GM12878 (cell line): Measurements from ENCODE around the gene DLGAP5. TPM values are rescaled to one million over a fixed set of nuclear protein-coding genes. Genes with fewer than 3 reads are reported as not detected.

Source experiments
- ATAC-seq: fragments of 200-7000 bp; cut with Tn5 transposase; 3 replicates; pipeline ENCODE4 v1.9.1; 2020; ENCODE audit warnings: mild to moderate bottlenecking, moderate library complexity
- BruUV-seq: library from RNA; stranded (reverse); fragments of 400-500 nt; replicated peaks from 2 replicates; lab custom pipeline; 2021; lab: Mats Ljungman, UMichigan
- CTCF ChIA-PET: fragments of 300-600 bp; sonication (Branson Sonifier 250); formaldehyde crosslinking; extraction: SDS; loops from one replicate; lab custom pipeline; 2021; ENCODE audit warnings: inconsistent platforms; lab: Yijun Ruan, JAX
- POLR2A ChIA-PET: fragments of 350-600 bp; formaldehyde crosslinking; extraction: SDS; loops from one replicate; lab custom pipeline; 2021; ENCODE audit warnings: inconsistent platforms; lab: Charles Lee
- RAD21 ChIA-PET: fragments of 300-600 bp; sonication (Branson Sonifier 250); formaldehyde crosslinking; loops from one replicate; lab custom pipeline; 2023; ENCODE audit warnings: antibody characterized with exemption; ENCODE audit not compliant: unreplicated experiment; lab: Charles Lee
- SMC1A ChIA-PET: fragments of 300-600 bp; sonication (Branson Sonifier 250); formaldehyde crosslinking; loops from one replicate; lab custom pipeline; 2023; ENCODE audit not compliant: unreplicated experiment, uncharacterized antibody; lab: Charles Lee
- DNase-seq: peaks from one replicate; pipeline ENCODE4 v3.0.0-alpha.2; 2011; ENCODE audit warnings: low read depth, low spot score
- FAIRE-seq: peaks from 3 replicates; lab custom pipeline; 2011; peaks lifted over from hg19 to GRCh38; lab: Jason Lieb, UNC
- H2AFZ ChIP-seq: 2 replicates; pipeline ENCODE4 v1.6.0; 2011; ENCODE audit warnings: low read depth, low read length, control low read depth; ENCODE audit not compliant: control insufficient read depth
- H3K27ac ChIP-seq: 2 replicates; pipeline ENCODE4 v1.5.1; 2011; ENCODE audit warnings: control low read depth; ENCODE audit not compliant: control insufficient read depth, insufficient read depth
- H3K27me3 ChIP-seq, 2 experiments: replicated peaks in 1 of 2; 2 replicates each; pipeline versions ENCODE4 v1.6.0 to v1.6.1; 2011; ENCODE audit warnings: low read length in 1 of 2; ENCODE audit not compliant: control insufficient read depth in 2 of 2, insufficient read depth in 2 of 2
- H3K36me3 ChIP-seq, 2 experiments: 2 replicates each; pipeline ENCODE4 v1.5.1; 2011; ENCODE audit warnings: low read length in 1 of 2; ENCODE audit not compliant: control insufficient read depth in 2 of 2, insufficient read depth in 2 of 2
- H3K4me1 ChIP-seq: 2 replicates; pipeline ENCODE4 v1.6.1; 2011; ENCODE audit warnings: mild to moderate bottlenecking, low read length, moderate library complexity, mixed read lengths; ENCODE audit not compliant: control insufficient read depth, insufficient read depth
- H3K4me2 ChIP-seq: 2 replicates; pipeline ENCODE4 v1.6.0; 2011; ENCODE audit warnings: control low read depth; ENCODE audit not compliant: control insufficient read depth, insufficient read depth
- H3K4me3 ChIP-seq: fragments of 200-600 bp; sonication (generic); 2 replicates; pipeline ENCODE4 v1.5.1; 2016
- H3K79me2 ChIP-seq: 2 replicates; pipeline ENCODE4 v1.6.0; 2011; ENCODE audit warnings: low read length; ENCODE audit not compliant: control insufficient read depth, insufficient read depth
- H3K9ac ChIP-seq: 2 replicates; pipeline ENCODE4 v1.8.0; 2011; ENCODE audit warnings: low read length, control low read depth, mixed read lengths; ENCODE audit not compliant: control insufficient read depth, insufficient read depth
- H3K9me3 ChIP-seq: replicated peaks from 3 replicates; pipeline ENCODE4 v1.5.1; 2011; ENCODE audit warnings: mild to moderate bottlenecking, low read length; ENCODE audit not compliant: control insufficient read depth, insufficient read depth
- H4K20me1 ChIP-seq: 2 replicates; pipeline ENCODE4 v1.6.0; 2011; ENCODE audit not compliant: control insufficient read depth, insufficient read depth
- CBX3 ChIP-seq: fragments of 200-600 bp; sonication (generic); IDR thresholded peaks from 2 replicates; pipeline ENCODE4 v1.6.1; 2016; ENCODE audit warnings: low read depth, borderline replicate concordance
- E2F8 ChIP-seq: fragments of 450-650 bp; IDR thresholded peaks from 2 replicates; pipeline ENCODE4 v1.6.1; 2018; ENCODE audit warnings: mild to moderate bottlenecking, low read depth, moderate library complexity; ENCODE audit not compliant: partially characterized antibody
- ESRRA ChIP-seq: IDR thresholded peaks from 2 replicates; pipeline ENCODE4 v1.6.1; 2012; ENCODE audit warnings: mild to moderate bottlenecking, low read length, improper control_type of control experiment
- HDAC2 ChIP-seq: fragments of 200-600 bp; sonication (generic); IDR thresholded peaks from 2 replicates; pipeline ENCODE4 v1.6.1; 2017
- NFYB ChIP-seq: IDR thresholded peaks from 2 replicates; pipeline ENCODE4 v1.6.1; 2011; ENCODE audit warnings: low read depth, mild to moderate bottlenecking, low read length, improper control_type of control experiment, moderate library complexity; ENCODE audit not compliant: insufficient read depth
- NR2F1 ChIP-seq: fragments of 450-650 bp; conservative IDR thresholded peaks from 2 replicates; pipeline ENCODE4 v1.6.1; 2017; ENCODE audit warnings: mild to moderate bottlenecking
- POLR2AphosphoS2 ChIP-seq: IDR thresholded peaks from 2 replicates; pipeline ENCODE4 v1.6.1; 2011; ENCODE audit warnings: low read depth, mild to moderate bottlenecking, low read length, improper control_type of control experiment, moderate library complexity
- POU2F2 ChIP-seq: IDR thresholded peaks from 3 replicates; pipeline ENCODE4 v1.6.1; 2011; ENCODE audit warnings: low read depth, mild to moderate bottlenecking, low read length, borderline replicate concordance
- SIN3A ChIP-seq: IDR thresholded peaks from 2 replicates; pipeline ENCODE4 v1.6.1; 2012; ENCODE audit warnings: low read depth, low read length, improper control_type of control experiment
- ZBTB33 ChIP-seq: fragments of 450-650 bp; IDR thresholded peaks from 2 replicates; pipeline ENCODE4 v1.6.1; 2017; ENCODE audit warnings: mild to moderate bottlenecking
- ZNF592 ChIP-seq: fragments of 450-650 bp; IDR thresholded peaks from 2 replicates; pipeline ENCODE4 v1.6.1; 2017; ENCODE audit warnings: mild to moderate bottlenecking, moderate library complexity
- WGBS: methylation state at CpG from one replicate; pipeline ENCODE4 v1.1.6; 2016; ENCODE audit warnings: low lambda C conversion rate; ENCODE audit not compliant: insufficient replicate concordance, insufficient coverage; ENCODE audit errors: missing lambda C conversion rate; 5-methylcytosine and 5-hydroxymethylcytosine counted together
- in situ Hi-C: fragments of 300-500 bp; cut with MboI; formaldehyde crosslinking; loops from 9 replicates; pipeline ENCODE4 v1.14.3; 2018; ENCODE audit warnings: mixed read lengths
- intact Hi-C: fragments of 100-400 bp; cut with micrococcal nuclease; formaldehyde crosslinking; loops from one replicate; pipeline ENCODE4 v1.14.2; 2022; ENCODE audit not compliant: unreplicated experiment
- polyA plus RNA-seq, 11 experiments: library from polyadenylated mRNA; depleted of rRNA in 4 of 11; unstranded in 6 of 11; stranded (reverse) in 5 of 11; fragments of >200 nt; fragmentation: Nextera tagmentation in 4 of 11; fragmentation: Illumina TruSeq in 1 of 11; extraction: Ambion mirVana in 4 of 11; extraction: Trizol in 1 of 11; gene quantifications; 1 replicate in 1 of 11; 2 replicates in 10 of 11; pipeline versions ENCODE4 v1.2.1 to v1.2.3, GENCODE V29; 2011 to 2016; ENCODE audit warnings: inconsistent platforms in 2 of 11, missing spikeins in 2 of 11, low read depth in 1 of 11
- total RNA-seq, 4 experiments: library from RNA; depleted of rRNA in 3 of 4; stranded (reverse); fragments of >200 nt in 3 of 4; fragmentation: Illumina TruSeq in 1 of 4; extraction: Trizol in 1 of 4; gene quantifications; 2 replicates each; pipeline versions ENCODE4 v1.2.1 to v1.2.3, GENCODE V29; 2013 to 2021

Gene DLGAP5
- total and polyA plus RNA-seq, 10 of the 15 experiments (the other 5 are each of a cell fraction or from before 2014, with no cell fraction given): 40.9 to 106 (median 67.6) TPM

- in situ Hi-C loops (no loop called here), intact Hi-C loops (no loop called here)
- Histone ChIP-seq H3K4me3 (no peak overlapping the region), H3K9ac (no peak overlapping the region), H3K4me2 (no peak overlapping the region), H3K36me3 (no peaks in the 10 kb centered on the region), H3K9me3 (no peaks in the 10 kb centered on the region), H2AFZ (no peak overlapping the region), H3K27ac (no peak overlapping the region), H3K4me1 (no peaks in the 10 kb centered on the region), H4K20me1 (no peaks in the 10 kb centered on the region), H3K27me3 (no peaks in the 10 kb centered on the region), H3K79me2 (no peaks in the 10 kb centered on the region)
- DNase-seq: no peak
- POLR2A ChIA-PET: no interaction called here
- SMC1A ChIA-PET: interaction anchor here (1.1 kb wide), 1 partner anchor 22 kb away, joined by 3 read pairs; no protein-coding TSS in a partner anchor
- FAIRE-seq: no peak
- CTCF ChIA-PET: interaction anchor here (0.6 to 1.0 kb wide), 2 partner anchors 26 to 124 kb away, joined by 3 read pairs; no protein-coding TSS in a partner anchor
- BruUV-seq: no TSS peak
- RAD21 ChIA-PET: interaction anchor here (1.0 to 1.1 kb wide), 2 partner anchors 13 to 26 kb away, joined by 3 read pairs; no protein-coding TSS in a partner anchor
- TF ChIP-seq ESRRA (no peak), ZNF592 (no peak), NR2F1 (no peak), POLR2AphosphoS2 (no peak), HDAC2 (no peak), ZBTB33 (no peak), NFYB (no peak), CBX3 (no peak), SIN3A (no peak), E2F8 (no peak), POU2F2 (no peak)
- 37% methylated on average over 4 of the region's 4 CpGs for WGBS
- ATAC-seq: no peak
Measured at GRCh38 chr14:55115861-55116245, 75.5 kb downstream of the DLGAP5 start.
